ENCODE data around the gene MYOM1. TPM values are rescaled to one million over a fixed set of nuclear protein-coding genes. Genes with fewer than 3 reads are reported as not detected.
"Not testable (repeated sequence)": the region's sequence is repeated elsewhere in the genome, so short reads cannot be mapped to it uniquely, and the experiment has no call there.

Gene MYOM1
- total RNA-seq, 4 donors from 2014 or later, result 0.23 to 2.5 (median 0.52) TPM

GRCh38 chr18:3221496-3221895 is 1.7 kb upstream of the MYOM1 start:
- Histone ChIP-seq H3K27ac (no peak overlapping the region), H3K9me3 (no peaks in the 10 kb centered on the region), H3K27me3 (no peaks in the 10 kb centered on the region), H3K4me1 (peaks cover 0 to 12% (median 4%) of the 10 kb centered on the region in 3 donors), H3K4me3 (no peak overlapping the region), H3K36me3 (no peaks in the 10 kb centered on the region)
- 81 to 86% methylated on average over 6 of the region's 6 CpGs for WGBS, 2 donors
- intact Hi-C loops (cut with DNase I), result no loop called here
- TF ChIP-seq CTCF (IDR thresholded peaks at IDR 0.05) (no peak), POLR2A (IDR thresholded peaks at IDR 0.05) (no peak)
- DNase-seq, result no peak

GRCh38 chr18:3220868-3221267 is 1.1 kb upstream of the MYOM1 start:
- Histone ChIP-seq H3K27ac (peak overlapping the region in 1 of 4 donors; percentile 67), H3K4me1 (peaks cover 0 to 12% (median 4%) of the 10 kb centered on the region in 3 donors)
- H3K4me3 ChIP-seq; intact Hi-C loops (cut with DNase I); H3K9me3 ChIP-seq; H3K36me3 ChIP-seq; DNase-seq; H3K27me3 ChIP-seq: not testable (repeated sequence)
- 79 to 86% methylated on average over 4 of the region's 4 CpGs for WGBS, 2 donors

GRCh38 chr18:3219241-3219630 is 532 bp downstream of the MYOM1 start:
- Histone ChIP-seq H3K27ac (peak overlapping the region in 3 of 4 donors; percentile 67 to 83 (median 79)), H3K4me3 (peak overlapping the region in 3 of 4 donors; percentile 23 to 51 (median 26)), H3K27me3 (no peaks in the 10 kb centered on the region), H3K4me1 (peaks cover 0 to 12% (median 4%) of the 10 kb centered on the region in 3 donors), H3K36me3 (no peaks in the 10 kb centered on the region), H3K9me3 (no peaks in the 10 kb centered on the region)
- no peak for DNase-seq
- no peak for TF ChIP-seq CTCF (IDR thresholded peaks at IDR 0.05)
- TF ChIP-seq POLR2A (IDR thresholded peaks at IDR 0.05), result no peak
- intact Hi-C loops (cut with DNase I), result no loop called here
- 70 to 75% methylated on average over 8 of the region's 8 CpGs for WGBS, 2 donors

GRCh38 chr18:3218819-3219218 is 949 bp downstream of the MYOM1 start:
- Histone ChIP-seq H3K36me3 (no peaks in the 10 kb centered on the region), H3K9me3 (no peaks in the 10 kb centered on the region), H3K27ac (peak overlapping the region in 3 of 4 donors; percentile 67 to 83 (median 79)), H3K4me1 (peaks cover 0 to 12% (median 4%) of the 10 kb centered on the region in 3 donors), H3K27me3 (no peaks in the 10 kb centered on the region), H3K4me3 (peak overlapping the region in 3 of 4 donors; percentile 23 to 51 (median 26))
- DNase-seq, result no peak
- TF ChIP-seq POLR2A (IDR thresholded peaks at IDR 0.05) (no peak), CTCF (IDR thresholded peaks at IDR 0.05) (no peak)
- 69 to 87% methylated on average over 2 of the region's 2 CpGs for WGBS, 2 donors
- intact Hi-C loops (cut with DNase I), result no loop called here

GRCh38 chr18:3217948-3218647 is 1.7 kb downstream of the MYOM1 start:
- no peaks in the 10 kb centered on the region for H3K9me3 ChIP-seq
- TF ChIP-seq POLR2A (IDR thresholded peaks at IDR 0.05) (no peak), CTCF (IDR thresholded peaks at IDR 0.05) (no peak)
- peak overlapping the region in 2 of 4 donors; percentile 44 to 79 for H3K27ac ChIP-seq
- no peak overlapping the region for H3K4me3 ChIP-seq
- no peaks in the 10 kb centered on the region for H3K36me3 ChIP-seq
- 30 to 34% methylated on average over 3 of the region's 3 CpGs for WGBS, 2 donors
- no peak for DNase-seq
- no peaks in the 10 kb centered on the region for H3K27me3 ChIP-seq
- intact Hi-C loops (cut with DNase I), result no loop called here
- peaks cover 0 to 19% (median 4%) of the 10 kb centered on the region in 3 donors for H3K4me1 ChIP-seq
